ENCODE measurements around the gene NUDC. TPM values are rescaled to one million over a fixed set of nuclear protein-coding genes. Genes with fewer than 3 reads are reported as not detected.
A peak's percentile ranks its signal among the peaks of the same experiment; 100 is the strongest.

The NUDC gene
- polyA plus RNA-seq, 1 donor = 67.8 TPM

- no CpG with 5 or more reads among the region's 8 CpGs for WGBS (ENCODE audit: insufficient coverage, low lambda C conversion rate)
- Histone ChIP-seq H3K4me1 (ENCODE audit: control insufficient read depth, insufficient read depth, low read length) (peaks cover 38% of the 10 kb centered on the region), H3K4me3 (ENCODE audit: low read length) (no peak overlapping the region), H3K27ac (ENCODE audit: low read length) (peak overlapping the region; percentile 32), H3K27me3 (ENCODE audit: control insufficient read depth, insufficient read depth, low read length) (no peaks in the 10 kb centered on the region), H3K9me3 (ENCODE audit: control insufficient read depth, low read depth, low read length) (no peaks in the 10 kb centered on the region), H3K36me3 (ENCODE audit: control insufficient read depth, insufficient read depth, low read length) (peaks cover 44% of the 10 kb centered on the region)
- peak; percentile 48 to 68 for DNase-seq
Observed at GRCh38 chr1:26950602-26951001, 29.1 kb downstream of the NUDC start.

GRCh38 chr1:26951216-26951615, 29.7 kb downstream of the NUDC start:
- H3K27me3 ChIP-seq (ENCODE audit: control insufficient read depth, insufficient read depth, low read length) = no peaks in the 10 kb centered on the region
- peak overlapping the region; percentile 13 for H3K27ac ChIP-seq (ENCODE audit: low read length)
- H3K4me3 ChIP-seq (ENCODE audit: low read length) = no peak overlapping the region
- no peak for DNase-seq
- peaks cover 39% of the 10 kb centered on the region for H3K36me3 ChIP-seq (ENCODE audit: control insufficient read depth, insufficient read depth, low read length)
- H3K9me3 ChIP-seq (ENCODE audit: control insufficient read depth, low read depth, low read length) = no peaks in the 10 kb centered on the region
- H3K4me1 ChIP-seq (ENCODE audit: control insufficient read depth, insufficient read depth, low read length) = peaks cover 32% of the 10 kb centered on the region
- no CpG with 5 or more reads among the region's 14 CpGs for WGBS (ENCODE audit: insufficient coverage, low lambda C conversion rate)

- H3K27me3 ChIP-seq (ENCODE audit: control insufficient read depth, insufficient read depth, low read length) = no peaks in the 10 kb centered on the region
- H3K9me3 ChIP-seq (ENCODE audit: control insufficient read depth, low read depth, low read length) = no peaks in the 10 kb centered on the region
- no peak for DNase-seq
- no peak overlapping the region for H3K27ac ChIP-seq (ENCODE audit: low read length)
- H3K4me1 ChIP-seq (ENCODE audit: control insufficient read depth, insufficient read depth, low read length) = peaks cover 25% of the 10 kb centered on the region
- whole genome bisulfite sequencing (ENCODE audit: insufficient coverage, low lambda C conversion rate) = no CpG with 5 or more reads among the region's 24 CpGs
- no peak overlapping the region for H3K4me3 ChIP-seq (ENCODE audit: low read length)
- H3K36me3 ChIP-seq (ENCODE audit: control insufficient read depth, insufficient read depth, low read length) = peaks cover 37% of the 10 kb centered on the region
Observed at GRCh38 chr1:26951821-26952497, 30.4 kb downstream of the NUDC start.

- peaks cover 20% of the 10 kb centered on the region for H3K4me1 ChIP-seq (ENCODE audit: control insufficient read depth, insufficient read depth, low read length)
- no peaks in the 10 kb centered on the region for H3K9me3 ChIP-seq (ENCODE audit: control insufficient read depth, low read depth, low read length)
- no peak overlapping the region for H3K27ac ChIP-seq (ENCODE audit: low read length)
- no peaks in the 10 kb centered on the region for H3K27me3 ChIP-seq (ENCODE audit: control insufficient read depth, insufficient read depth, low read length)
- no peak overlapping the region for H3K4me3 ChIP-seq (ENCODE audit: low read length)
- peaks cover 31% of the 10 kb centered on the region for H3K36me3 ChIP-seq (ENCODE audit: control insufficient read depth, insufficient read depth, low read length)
- no CpG with 5 or more reads among the region's 5 CpGs for WGBS (ENCODE audit: insufficient coverage, low lambda C conversion rate)
- no peak for DNase-seq
Observed at GRCh38 chr1:26953374-26953773, 31.8 kb downstream of the NUDC start.

- WGBS (ENCODE audit: insufficient coverage, low lambda C conversion rate) = 100% methylated on average over 1 of the region's 3 CpGs
- no peak for DNase-seq
- peaks cover 4% of the 10 kb centered on the region for H3K4me1 ChIP-seq (ENCODE audit: control insufficient read depth, insufficient read depth, low read length)
- H3K9me3 ChIP-seq (ENCODE audit: control insufficient read depth, low read depth, low read length) = no peaks in the 10 kb centered on the region
- H3K4me3 ChIP-seq (ENCODE audit: low read length) = no peak overlapping the region
- H3K27me3 ChIP-seq (ENCODE audit: control insufficient read depth, insufficient read depth, low read length) = peaks cover 15% of the 10 kb centered on the region
- no peak overlapping the region for H3K27ac ChIP-seq (ENCODE audit: low read length)
- H3K36me3 ChIP-seq (ENCODE audit: control insufficient read depth, insufficient read depth, low read length) = peaks cover 5% of the 10 kb centered on the region
Observed at GRCh38 chr1:26956321-26956720, 34.8 kb downstream of the NUDC start.

- WGBS (ENCODE audit: insufficient coverage, low lambda C conversion rate) = no CpG with 5 or more reads among the region's 3 CpGs
- H3K4me3 ChIP-seq (ENCODE audit: low read length) = no peak overlapping the region
- no peak for DNase-seq
- H3K36me3 ChIP-seq (ENCODE audit: control insufficient read depth, insufficient read depth, low read length) = no peaks in the 10 kb centered on the region
- H3K27me3 ChIP-seq (ENCODE audit: control insufficient read depth, insufficient read depth, low read length) = peaks cover 15% of the 10 kb centered on the region
- peaks cover 3% of the 10 kb centered on the region for H3K4me1 ChIP-seq (ENCODE audit: control insufficient read depth, insufficient read depth, low read length)
- H3K9me3 ChIP-seq (ENCODE audit: control insufficient read depth, low read depth, low read length) = no peaks in the 10 kb centered on the region
- no peak overlapping the region for H3K27ac ChIP-seq (ENCODE audit: low read length)
Observed at GRCh38 chr1:26957306-26957705, 35.8 kb downstream of the NUDC start.

- Histone ChIP-seq H3K27ac (ENCODE audit: low read length) (no peak overlapping the region), H3K9me3 (ENCODE audit: control insufficient read depth, low read depth, low read length) (no peaks in the 10 kb centered on the region), H3K27me3 (ENCODE audit: control insufficient read depth, insufficient read depth, low read length) (peaks cover 15% of the 10 kb centered on the region), H3K4me3 (ENCODE audit: low read length) (peak overlapping the region; percentile 91), H3K36me3 (ENCODE audit: control insufficient read depth, insufficient read depth, low read length) (no peaks in the 10 kb centered on the region), H3K4me1 (ENCODE audit: control insufficient read depth, insufficient read depth, low read length) (peaks cover 3% of the 10 kb centered on the region)
- DNase-seq = no peak
- no CpG with 5 or more reads among the region's 13 CpGs for WGBS (ENCODE audit: insufficient coverage, low lambda C conversion rate)
Observed at GRCh38 chr1:26959270-26959669, 37.7 kb downstream of the NUDC start.

- H3K4me3 ChIP-seq (ENCODE audit: low read length) = peak within 1 kb of the TSS; percentile 91
- no CpG with 5 or more reads among the region's 86 CpGs for WGBS (ENCODE audit: insufficient coverage, low lambda C conversion rate)
- H3K36me3 ChIP-seq (ENCODE audit: control insufficient read depth, insufficient read depth, low read length) = no peaks in the 10 kb centered on the region
- peak within 1 kb of the TSS; percentile 81 for H3K27ac ChIP-seq (ENCODE audit: low read length)
- H3K27me3 ChIP-seq (ENCODE audit: control insufficient read depth, insufficient read depth, low read length) = peaks cover 15% of the 10 kb centered on the region
- H3K9me3 ChIP-seq (ENCODE audit: control insufficient read depth, low read depth, low read length) = no peaks in the 10 kb centered on the region
- DNase-seq = peak; percentile 85 to 94
- peaks cover 3% of the 10 kb centered on the region for H3K4me1 ChIP-seq (ENCODE audit: control insufficient read depth, insufficient read depth, low read length)
Observed at GRCh38 chr1:26959722-26960624, 38.4 kb downstream of the NUDC start, which contains the start of gene KDF1. TSS of gene KDF1 (minus strand) at chr1:26960468. CDS start at chr1:26952380, 8,088 bp downstream.

- WGBS (ENCODE audit: insufficient coverage, low lambda C conversion rate) = 33% methylated on average over 1 of the region's 3 CpGs
Observed at GRCh38 chr1:26960625-26960966, 39.1 kb downstream of the NUDC start.

GRCh38 chr1:26961826-26962225, 40.3 kb downstream of the NUDC start:
- Histone ChIP-seq H3K27ac (ENCODE audit: low read length) (no peak overlapping the region), H3K27me3 (ENCODE audit: control insufficient read depth, insufficient read depth, low read length) (peaks cover 15% of the 10 kb centered on the region), H3K4me1 (ENCODE audit: control insufficient read depth, insufficient read depth, low read length) (peaks cover 3% of the 10 kb centered on the region), H3K4me3 (ENCODE audit: low read length) (no peak overlapping the region), H3K9me3 (ENCODE audit: control insufficient read depth, low read depth, low read length) (no peaks in the 10 kb centered on the region), H3K36me3 (ENCODE audit: control insufficient read depth, insufficient read depth, low read length) (no peaks in the 10 kb centered on the region)
- no peak for DNase-seq
- 93% methylated on average over 2 of the region's 3 CpGs for WGBS (ENCODE audit: insufficient coverage, low lambda C conversion rate)

More at GRCh38 chr1:26960625-26960966, 39.1 kb downstream of the NUDC start:
- Histone ChIP-seq H3K9me3 (ENCODE audit: control insufficient read depth, low read depth, low read length) (no peaks in the 10 kb centered on the region), H3K4me3 (ENCODE audit: low read length) (peak overlapping the region; percentile 91), H3K27me3 (ENCODE audit: control insufficient read depth, insufficient read depth, low read length) (peaks cover 15% of the 10 kb centered on the region), H3K36me3 (ENCODE audit: control insufficient read depth, insufficient read depth, low read length) (no peaks in the 10 kb centered on the region), H3K4me1 (ENCODE audit: control insufficient read depth, insufficient read depth, low read length) (peaks cover 3% of the 10 kb centered on the region), H3K27ac (ENCODE audit: low read length) (peak overlapping the region; percentile 81)
- no peak for DNase-seq

All from large intestine (tissue), 3 donors.